ENCODE measurements around the gene SLX4.

DNA sequence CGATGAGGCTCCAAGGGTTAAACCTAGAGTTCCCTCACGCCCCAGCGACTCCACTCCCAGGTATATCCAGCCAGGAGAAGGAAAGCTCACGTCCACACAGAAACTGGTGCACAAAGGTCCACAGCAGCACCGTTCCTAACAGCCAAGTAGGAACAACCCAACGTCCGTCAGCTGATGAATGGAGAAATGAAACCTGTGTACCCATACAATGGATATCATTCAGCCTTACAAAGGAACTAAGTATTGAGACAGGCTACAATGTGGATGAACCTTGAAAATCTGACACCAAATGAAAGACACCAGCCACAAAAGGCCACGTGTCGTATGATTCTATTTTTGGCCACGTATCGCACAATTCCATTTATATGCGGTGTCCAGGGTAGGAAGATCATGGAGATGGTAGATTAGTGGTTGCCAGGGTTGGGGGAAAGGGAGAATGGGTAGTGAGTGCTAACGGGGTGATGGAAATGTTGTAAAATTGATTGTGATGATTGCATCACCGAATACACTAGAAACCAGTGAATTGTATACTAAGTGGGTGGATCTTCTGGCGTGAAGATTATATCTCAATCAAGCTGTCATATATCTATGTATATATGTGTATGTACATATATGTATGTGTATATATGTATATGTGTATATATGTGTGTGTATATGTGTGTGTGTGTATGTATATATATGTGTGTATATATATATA is 64.3 kb downstream of the SLX4 start:
- TF ChIP-seq CTCF (IDR thresholded peaks at IDR 0.05) = no peak
- TF ChIP-seq POLR2A (IDR thresholded peaks at IDR 0.05) = no peak

All from lower leg skin (tissue), 3 donors.